Measurements from ENCODE around the gene CAMK1G.

The CAMK1G gene

GRCh38 chr1:209583408-209583807 is at the start of gene CAMK1G:
CAMK1G (plus strand) TSS chr1:209583714; CDS start chr1:209594984, 11,270 bp downstream.
- DNase-seq (ENCODE audit: low read depth): peak; percentile 83

GRCh38 chr1:209534496-209535250 is 48.8 kb upstream of the CAMK1G start:
- DNase-seq (ENCODE audit: low read depth): no peak

GRCh38 chr1:209536843-209537242 is 46.7 kb upstream of the CAMK1G start:
- DNase-seq (ENCODE audit: low read depth): no peak

GRCh38 chr1:209537336-209538114 is 46.0 kb upstream of the CAMK1G start:
- no peak for DNase-seq (ENCODE audit: low read depth)

GRCh38 chr1:209539576-209539975 is 43.9 kb upstream of the CAMK1G start:
- DNase-seq (ENCODE audit: low read depth): no peak

- peak; percentile 75 for DNase-seq (ENCODE audit: low read depth)
Measured at GRCh38 chr1:209542585-209542984, 40.9 kb upstream of the CAMK1G start.

GRCh38 chr1:209544098-209544497 is 39.4 kb upstream of the CAMK1G start:
- no peak for DNase-seq (ENCODE audit: low read depth)

- DNase-seq (ENCODE audit: low read depth): no peak
Measured at GRCh38 chr1:209545423-209545822, 38.1 kb upstream of the CAMK1G start.

- no peak for DNase-seq (ENCODE audit: low read depth)
Measured at GRCh38 chr1:209546390-209547085, 37.0 kb upstream of the CAMK1G start.

- no peak for DNase-seq (ENCODE audit: low read depth)
Measured at GRCh38 chr1:209547626-209548025, 35.9 kb upstream of the CAMK1G start.

- no peak for DNase-seq (ENCODE audit: low read depth)
Measured at GRCh38 chr1:209549443-209550205, 33.9 kb upstream of the CAMK1G start.

- no peak for DNase-seq (ENCODE audit: low read depth)
Measured at GRCh38 chr1:209550519-209550918, 33.0 kb upstream of the CAMK1G start.

- DNase-seq (ENCODE audit: low read depth): no peak
Measured at GRCh38 chr1:209552406-209553264, 30.9 kb upstream of the CAMK1G start.

GRCh38 chr1:209554761-209555611 is 28.5 kb upstream of the CAMK1G start:
- no peak for DNase-seq (ENCODE audit: low read depth)

- DNase-seq (ENCODE audit: low read depth): no peak
Measured at GRCh38 chr1:209556162-209556690, 27.3 kb upstream of the CAMK1G start.

- no peak for DNase-seq (ENCODE audit: low read depth)
Measured at GRCh38 chr1:209557221-209557620, 26.3 kb upstream of the CAMK1G start.

- no peak for DNase-seq (ENCODE audit: low read depth)
Measured at GRCh38 chr1:209560529-209560928, 23.0 kb upstream of the CAMK1G start.

- no peak for DNase-seq (ENCODE audit: low read depth)
Measured at GRCh38 chr1:209560952-209561351, 22.6 kb upstream of the CAMK1G start.

- DNase-seq (ENCODE audit: low read depth): no peak
Measured at GRCh38 chr1:209561532-209561931, 22.0 kb upstream of the CAMK1G start.

GRCh38 chr1:209564849-209565248 is 18.7 kb upstream of the CAMK1G start:
- no peak for DNase-seq (ENCODE audit: low read depth)
